K562 (cell line): ENCODE measurements around the gene SRGAP3. TPM values are rescaled to one million over a fixed set of nuclear protein-coding genes. Genes with fewer than 3 reads are reported as not detected.

Experiments used
- ATAC-seq: fragments of 200-7000 bp; cut with Tn5 transposase; 3 replicates; pipeline ENCODE4 v1.9.1; 2020; ENCODE audit warnings: moderate library complexity
- BruUV-seq: library from RNA; stranded (reverse); fragments of 400-500 nt; replicated peaks from 2 replicates; lab custom pipeline; 2021; lab: Mats Ljungman, UMichigan
- CTCF ChIA-PET: fragments of 300-600 bp; formaldehyde crosslinking; extraction: SDS; loops from one replicate; lab custom pipeline; 2021; ENCODE audit warnings: low intra/inter-chr PET ratio; lab: Yijun Ruan, JAX
- POLR2A ChIA-PET: fragments of 300-600, 350-650 bp; sonication (Branson Sonifier 250); formaldehyde crosslinking; extraction: SDS; loops from one replicate; lab custom pipeline; 2021; ENCODE audit warnings: antibody characterized with exemption, inconsistent platforms; lab: Yijun Ruan, JAX
- DNase-seq, 4 experiments: peaks; one replicate each; pipeline versions ENCODE4 v3.0.0 to v3.0.0-alpha.2; 2011 to 2018; ENCODE audit warnings: low spot score in 3 of 4, mixed read lengths in 3 of 4; ENCODE audit errors: extremely low read depth in 1 of 4
- FAIRE-seq: peaks from 2 replicates; lab custom pipeline; 2011; peaks lifted over from hg19 to GRCh38; lab: Jason Lieb, UNC
- H2AFZ ChIP-seq: 2 replicates; pipeline ENCODE4 v1.6.0; 2011; ENCODE audit warnings: low read depth, low read length, control low read depth, inconsistent platforms
- H3K27ac ChIP-seq: fragments of 200-600 bp; 3 replicates; pipeline ENCODE4 v1.8.0; 2011; ENCODE audit warnings: low read depth, mild to moderate bottlenecking, control low read depth, inconsistent platforms, low read length, moderate library complexity, mixed read lengths; ENCODE audit errors: extremely low read depth
- H3K27me3 ChIP-seq, 2 experiments: fragments of 300-600 bp in 1 of 2; 2 replicates in 1 of 2; 3 replicates in 1 of 2; pipeline versions ENCODE4 v1.6.0 to v1.8.0; 2011; ENCODE audit warnings: inconsistent platforms in 2 of 2, low read length in 2 of 2, mild to moderate bottlenecking in 1 of 2, mixed read lengths in 1 of 2, moderate library complexity in 1 of 2; ENCODE audit not compliant: control insufficient read depth in 2 of 2, insufficient read depth in 2 of 2
- H3K36me3 ChIP-seq: fragments of 300-600 bp; 3 replicates; pipeline ENCODE4 v1.8.0; 2011; ENCODE audit warnings: mild to moderate bottlenecking, low read length, inconsistent platforms; ENCODE audit not compliant: control insufficient read depth, insufficient read depth
- H3K4me1 ChIP-seq, 2 experiments: fragments of 200-600 bp in 1 of 2; replicated peaks in 1 of 2; 2 replicates in 1 of 2; 3 replicates in 1 of 2; pipeline versions ENCODE4 v1.5.1 to v1.8.0; 2011; ENCODE audit warnings: inconsistent platforms in 2 of 2, low read length in 2 of 2, mild to moderate bottlenecking in 1 of 2, mixed read lengths in 1 of 2, moderate library complexity in 1 of 2; ENCODE audit not compliant: control insufficient read depth in 2 of 2, insufficient read depth in 2 of 2
- H3K4me2 ChIP-seq: 2 replicates; pipeline ENCODE4 v1.6.1; 2011; ENCODE audit warnings: low read length, control low read depth, inconsistent platforms, mixed read lengths; ENCODE audit not compliant: insufficient read depth
- H3K4me3 ChIP-seq: fragments of 200-600 bp; sonication (generic), shearing (Covaris generic); 2 replicates; pipeline ENCODE4 v1.5.1; 2016; ENCODE audit warnings: control low read depth, inconsistent platforms
- H3K79me2 ChIP-seq: fragments of 200-600 bp; 3 replicates; pipeline ENCODE4 v1.8.0; 2011; ENCODE audit warnings: low read length, inconsistent platforms; ENCODE audit not compliant: control insufficient read depth, insufficient read depth
- H3K9ac ChIP-seq, 2 experiments: 2 replicates each; pipeline versions ENCODE4 v1.6.0 to v1.6.1; 2011; ENCODE audit warnings: low read depth in 2 of 2, low read length in 2 of 2, control low read depth in 1 of 2, inconsistent platforms in 1 of 2, mild to moderate bottlenecking in 1 of 2, mixed read lengths in 1 of 2; ENCODE audit not compliant: insufficient read depth in 1 of 2
- H3K9me1 ChIP-seq: one replicate; pipeline ENCODE4 v1.6.0; 2011; ENCODE audit warnings: inconsistent platforms, mild to moderate bottlenecking, low read length, moderate library complexity; ENCODE audit not compliant: control insufficient read depth, insufficient read depth
- H3K9me3 ChIP-seq: replicated peaks from 2 replicates; pipeline ENCODE4 v1.5.1; 2011; ENCODE audit warnings: low read depth, low read length, inconsistent platforms; ENCODE audit not compliant: control insufficient read depth, insufficient read depth
- H4K20me1 ChIP-seq: replicated peaks from 2 replicates; pipeline ENCODE4 v1.6.1; 2011; ENCODE audit warnings: low read length, inconsistent platforms, mixed read lengths; ENCODE audit not compliant: control insufficient read depth, insufficient read depth
- GABPA ChIP-seq: fragments of 200-800 bp; sonication (Bioruptor generic); conservative IDR thresholded peaks from 2 replicates; pipeline ENCODE4 v1.6.1; 2016; ENCODE audit warnings: low read depth, missing genetic modification characterization, missing compliant biosample characterization
- GATAD2B ChIP-seq: fragments of 450-650 bp; IDR thresholded peaks from 2 replicates; pipeline ENCODE4 v1.6.1; 2017; ENCODE audit warnings: mild to moderate bottlenecking, borderline replicate concordance
- KLF16 ChIP-seq: IDR thresholded peaks from 2 replicates; pipeline ENCODE4 v1.6.1; 2016; ENCODE audit warnings: antibody characterized with exemption
- MAFF ChIP-seq: IDR thresholded peaks from 2 replicates; pipeline ENCODE4 v1.6.1; 2012; ENCODE audit warnings: low read length, improper control_type of control experiment
- MCM2 ChIP-seq: fragments of 450-650 bp; IDR thresholded peaks from 2 replicates; pipeline ENCODE4 v1.6.1; 2017; ENCODE audit warnings: low read depth, mild to moderate bottlenecking
- MIER1 ChIP-seq: fragments of 450-650 bp; IDR thresholded peaks from 2 replicates; pipeline ENCODE4 v1.6.1; 2016; ENCODE audit warnings: antibody characterized with exemption, mild to moderate bottlenecking, low read depth
- NCOA6 ChIP-seq: fragments of 450-650 bp; IDR thresholded peaks from 2 replicates; pipeline ENCODE4 v1.6.1; 2017; ENCODE audit warnings: mild to moderate bottlenecking
- NFYB ChIP-seq: IDR thresholded peaks from 2 replicates; pipeline ENCODE4 v1.6.1; 2011; ENCODE audit warnings: mild to moderate bottlenecking, moderate library complexity; ENCODE audit not compliant: insufficient read length; ENCODE audit errors: extremely low read depth
- PHB ChIP-seq: fragments of 250-450 bp; sonication (Bioruptor Pico); IDR thresholded peaks from 2 replicates; pipeline ENCODE4 v1.5.0; 2021
- RBM34 ChIP-seq: fragments of 200-400 bp; formaldehyde crosslinking; IDR thresholded peaks from 2 replicates; pipeline ENCODE4 v1.6.1; 2018; ENCODE audit warnings: low read length, borderline replicate concordance; ENCODE audit not compliant: insufficient read depth
- SMARCE1 ChIP-seq: fragments of 450-650 bp; IDR thresholded peaks from 2 replicates; pipeline ENCODE4 v1.7.1; 2016; ENCODE audit warnings: mild to moderate bottlenecking
- THRAP3 ChIP-seq: fragments of 450-650 bp; IDR thresholded peaks from 2 replicates; pipeline ENCODE4 v1.6.1; 2016; ENCODE audit warnings: mild to moderate bottlenecking, inconsistent platforms, borderline replicate concordance
- ZKSCAN8 ChIP-seq: fragments of 200-800 bp; sonication (Bioruptor generic); IDR thresholded peaks from 2 replicates; pipeline ENCODE4 v1.6.1; 2016; ENCODE audit warnings: missing genetic modification characterization, missing compliant biosample characterization
- ZNF124 ChIP-seq: sonication (generic); formaldehyde crosslinking; IDR thresholded peaks from 2 replicates; pipeline ENCODE4 v1.8.1; 2022; ENCODE audit warnings: missing genetic modification reagents
- ZNF174 ChIP-seq: fragments of 250-450 bp; sonication (Bioruptor Pico); IDR thresholded peaks from 2 replicates; pipeline ENCODE4 v1.4.0; 2020; ENCODE audit warnings: mild to moderate bottlenecking
- ZNF197 ChIP-seq: fragments of 200-800 bp; sonication (Bioruptor generic); IDR thresholded peaks from 2 replicates; pipeline ENCODE4 v1.6.1; 2016; ENCODE audit warnings: low read depth, missing genetic modification characterization, missing compliant biosample characterization
- ZNF316 ChIP-seq: fragments of 450-650 bp; IDR thresholded peaks from 2 replicates; pipeline ENCODE4 v1.6.1; 2016
- ZNF75A ChIP-seq: fragments of 450-650 bp; formaldehyde crosslinking; IDR thresholded peaks from 2 replicates; pipeline ENCODE4 v1.4.0; 2020; ENCODE audit warnings: mild to moderate bottlenecking
- WGBS: fragments of 100-300 bp; shearing (Covaris generic); methylation state at CpG from one replicate; pipeline ENCODE4 v1.1.6; 2016; ENCODE audit warnings: low coverage, mixed read lengths; ENCODE audit not compliant: insufficient coverage; ENCODE audit errors: missing lambda C conversion rate; 5-methylcytosine and 5-hydroxymethylcytosine counted together
- in situ Hi-C: fragments of 300-500 bp; cut with MboI; formaldehyde crosslinking; loops from 4 replicates; pipeline ENCODE4 v1.15.0; 2018; ENCODE audit warnings: inconsistent platforms, mixed read lengths
- intact Hi-C: fragments of 100-400 bp; cut with micrococcal nuclease; formaldehyde crosslinking; loops from 2 replicates; pipeline ENCODE4 v1.14.2; 2022
- polyA plus RNA-seq, 8 experiments: library from polyadenylated mRNA; depleted of rRNA in 4 of 8; stranded (reverse) in 5 of 8; unstranded in 3 of 8; fragments of >200 nt; fragmentation: Nextera tagmentation in 2 of 8; fragmentation: Illumina TruSeq in 1 of 8; extraction: Ambion mirVana in 2 of 8; extraction: Trizol in 1 of 8; gene quantifications; 2 replicates each; pipeline versions ENCODE4 v1.2.1 to v1.2.3, GENCODE V29; 2011 to 2014; ENCODE audit warnings: inconsistent platforms in 1 of 8, missing spikeins in 1 of 8
- total RNA-seq, 7 experiments: library from RNA; depleted of rRNA in 6 of 7; stranded (reverse); fragments of >200 nt in 6 of 7; fragmentation: Illumina TruSeq in 2 of 7; extraction: Trizol in 2 of 7; gene quantifications; 2 replicates each; pipeline versions ENCODE4 v1.2.1 to v1.2.3, GENCODE V29; 2011 to 2021; ENCODE audit warnings: low replicate concordance in 1 of 7
- TF ChIP-seq, protein P1 (sequence below), 2 experiments: IDR thresholded peaks in 1 of 2; conservative IDR thresholded peaks in 1 of 2; 2 replicates each; pipeline ENCODE4 v1.6.1; 2016; ENCODE audit warnings: low read depth in 2 of 2, mild to moderate bottlenecking in 1 of 2, missing compliant biosample characterization in 1 of 2, missing genetic modification characterization in 1 of 2, moderate library complexity in 1 of 2
- TF ChIP-seq, protein P2 (sequence below): fragments of 450-650 bp; IDR thresholded peaks from 2 replicates; pipeline ENCODE4 v1.6.1; 2016; ENCODE audit warnings: low read depth, mild to moderate bottlenecking, moderate library complexity

Gene SRGAP3
- total and polyA plus RNA-seq, 9 of the 15 experiments (the other 6 are each of a cell fraction or from before 2014, with no cell fraction given), result 0.11 to 0.85 (median 0.35) TPM; not detected in 2

DNA sequence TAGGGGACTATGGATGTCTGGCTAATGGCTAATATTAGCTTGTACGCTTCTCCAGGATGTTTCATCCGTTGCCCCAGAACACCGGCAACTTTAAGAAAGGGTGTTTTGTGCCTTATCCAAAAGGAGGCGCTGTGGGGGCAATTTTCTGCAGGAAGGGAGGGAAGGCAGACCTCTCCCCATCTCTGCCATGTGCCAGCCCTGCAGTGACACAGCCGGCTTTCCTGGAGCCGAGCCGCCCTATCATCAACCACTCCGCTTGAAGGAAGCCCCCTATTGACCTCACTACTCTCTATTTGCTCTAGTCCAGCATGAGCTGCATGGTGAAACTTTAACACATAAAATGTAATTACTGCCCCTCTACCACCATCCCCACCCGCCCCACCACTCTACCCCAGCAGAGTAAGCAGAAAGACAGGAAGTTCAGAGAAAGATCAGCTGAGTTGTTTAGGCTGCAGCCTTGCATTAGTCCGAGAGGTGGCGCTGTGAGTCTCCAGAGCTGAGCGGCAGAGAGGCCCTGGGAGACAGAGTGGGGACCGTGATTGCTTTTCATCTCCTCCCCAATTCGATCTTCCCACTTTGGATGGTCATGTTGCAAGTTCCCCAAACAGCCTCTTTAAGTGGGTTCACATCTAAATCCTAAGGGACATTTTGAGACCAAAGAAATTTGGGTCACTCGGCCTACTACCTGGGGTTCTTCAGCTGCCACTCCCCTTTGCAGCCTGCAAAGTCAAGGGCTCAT is 261.6 kb downstream of the SRGAP3 start:
- Histone ChIP-seq H3K4me2 (no peak overlapping the region), H3K36me3 (no peaks in the 10 kb centered on the region), H3K4me1 (peaks cover 0 to 8% of the 10 kb centered on the region in 2 experiments; a peak in 2 of 5 replicates), H4K20me1 (peaks cover 4% of the 10 kb centered on the region), H3K27me3 (peaks cover 49 to 81% of the 10 kb centered on the region in 2 experiments), H3K9ac (no peak overlapping the region), H3K9me1 (no peaks in the 10 kb centered on the region), H3K79me2 (no peaks in the 10 kb centered on the region), H3K9me3 (peaks cover 6% of the 10 kb centered on the region), H3K27ac (no peak overlapping the region), H2AFZ (no peak overlapping the region), H3K4me3 (no peak overlapping the region)
- WGBS, result 27% methylated on average over 15 of the region's 15 CpGs
- in situ Hi-C loops, result no loop called here
- DNase-seq, result peak; percentile 69 to 85 (median 81)
- peak; percentile 94 for ATAC-seq
- FAIRE-seq, result peak; percentile 95
- POLR2A ChIA-PET, result interaction anchor here (0.5 to 1.2 kb wide), 4 partner anchors 10 to 159 kb away, joined by 3 to 4 read pairs (median 3); no protein-coding TSS in a partner anchor
- CTCF ChIA-PET, result interaction anchor here (0.6 to 3.2 kb wide), 3 partner anchors 80 to 513 kb away, joined by 3 to 17 read pairs (median 7); no protein-coding TSS in a partner anchor
- no TSS peak for BruUV-seq
- intact Hi-C loops, result loop anchor here (1.0 to 10.0 kb wide), 3 partner anchors 79 to 497 kb away; no protein-coding TSS in a partner anchor
- TF ChIP-seq SMARCE1 (no peak), ZNF316 (no peak), KLF16 (0 out of 2 replicates have a peak, but pooled peaks have one; percentile 17), NFYB (no peak), NCOA6 (no peak), RBM34 (no peak), ZNF197 (CRISPR knock-in tag) (no peak), ZNF75A (no peak), PHB (CRISPR knock-in tag) (no peak), MIER1 (no peak), ZKSCAN8 (CRISPR knock-in tag) (no peak), GABPA (tag) (no peak), MAFF (no peak), ZNF174 (CRISPR knock-in tag) (no peak), THRAP3 (no peak), GATAD2B (no peak), ZNF124 (CRISPR knock-in tag) (no peak), MCM2 (no peak)
- TF ChIP-seq, protein P1, sequence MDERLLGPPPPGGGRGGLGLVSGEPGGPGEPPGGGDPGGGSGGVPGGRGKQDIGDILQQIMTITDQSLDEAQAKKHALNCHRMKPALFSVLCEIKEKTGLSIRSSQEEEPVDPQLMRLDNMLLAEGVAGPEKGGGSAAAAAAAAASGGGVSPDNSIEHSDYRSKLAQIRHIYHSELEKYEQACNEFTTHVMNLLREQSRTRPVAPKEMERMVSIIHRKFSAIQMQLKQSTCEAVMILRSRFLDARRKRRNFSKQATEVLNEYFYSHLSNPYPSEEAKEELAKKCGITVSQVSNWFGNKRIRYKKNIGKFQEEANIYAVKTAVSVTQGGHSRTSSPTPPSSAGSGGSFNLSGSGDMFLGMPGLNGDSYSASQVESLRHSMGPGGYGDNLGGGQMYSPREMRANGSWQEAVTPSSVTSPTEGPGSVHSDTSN (CRISPR knock-in tag; IDR thresholded peaks at IDR 0.05; ENCODE audit: low read depth), result no peak
- TF ChIP-seq, protein P1 (tag; conservative IDR thresholded peaks at IDR 0.05; ENCODE audit: low read depth), result no peak
- TF ChIP-seq, protein P2, sequence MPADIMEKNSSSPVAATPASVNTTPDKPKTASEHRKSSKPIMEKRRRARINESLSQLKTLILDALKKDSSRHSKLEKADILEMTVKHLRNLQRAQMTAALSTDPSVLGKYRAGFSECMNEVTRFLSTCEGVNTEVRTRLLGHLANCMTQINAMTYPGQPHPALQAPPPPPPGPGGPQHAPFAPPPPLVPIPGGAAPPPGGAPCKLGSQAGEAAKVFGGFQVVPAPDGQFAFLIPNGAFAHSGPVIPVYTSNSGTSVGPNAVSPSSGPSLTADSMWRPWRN, result no peak
